Body of pancreas (tissue), 4 donors: ENCODE results near the gene AFF3.

Experiments
- POLR2A ChIP-seq, 3 donors: fragments of 450-650 bp; IDR thresholded peaks; one replicate each; pipeline ENCODE4 v1.6.1; 2016; ENCODE audit warnings: antibody characterized with exemption in 3 of 3, mild to moderate bottlenecking in 2 of 3
- TF ChIP-seq, protein P1 (sequence below), 7 experiments: fragments of 450-650 bp in 4 of 7; fragments of 200-600 bp in 3 of 7; sonication (generic) in 3 of 7; IDR thresholded peaks; one replicate each; pipeline ENCODE4 v1.5.1; 2016 to 2019; ENCODE audit warnings: antibody characterized with exemption in 7 of 7

- TF ChIP-seq POLR2A (IDR thresholded peaks at IDR 0.05) = no peak
- TF ChIP-seq, protein P1, sequence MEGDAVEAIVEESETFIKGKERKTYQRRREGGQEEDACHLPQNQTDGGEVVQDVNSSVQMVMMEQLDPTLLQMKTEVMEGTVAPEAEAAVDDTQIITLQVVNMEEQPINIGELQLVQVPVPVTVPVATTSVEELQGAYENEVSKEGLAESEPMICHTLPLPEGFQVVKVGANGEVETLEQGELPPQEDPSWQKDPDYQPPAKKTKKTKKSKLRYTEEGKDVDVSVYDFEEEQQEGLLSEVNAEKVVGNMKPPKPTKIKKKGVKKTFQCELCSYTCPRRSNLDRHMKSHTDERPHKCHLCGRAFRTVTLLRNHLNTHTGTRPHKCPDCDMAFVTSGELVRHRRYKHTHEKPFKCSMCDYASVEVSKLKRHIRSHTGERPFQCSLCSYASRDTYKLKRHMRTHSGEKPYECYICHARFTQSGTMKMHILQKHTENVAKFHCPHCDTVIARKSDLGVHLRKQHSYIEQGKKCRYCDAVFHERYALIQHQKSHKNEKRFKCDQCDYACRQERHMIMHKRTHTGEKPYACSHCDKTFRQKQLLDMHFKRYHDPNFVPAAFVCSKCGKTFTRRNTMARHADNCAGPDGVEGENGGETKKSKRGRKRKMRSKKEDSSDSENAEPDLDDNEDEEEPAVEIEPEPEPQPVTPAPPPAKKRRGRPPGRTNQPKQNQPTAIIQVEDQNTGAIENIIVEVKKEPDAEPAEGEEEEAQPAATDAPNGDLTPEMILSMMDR (IDR thresholded peaks at IDR 0.05) = no peak
These were observed 184.9 kb downstream of the AFF3 start for GRCh38 chr2:99957332-99958133.
